ENCODE results near the gene UPK2.

UPK2 gene

DNA sequence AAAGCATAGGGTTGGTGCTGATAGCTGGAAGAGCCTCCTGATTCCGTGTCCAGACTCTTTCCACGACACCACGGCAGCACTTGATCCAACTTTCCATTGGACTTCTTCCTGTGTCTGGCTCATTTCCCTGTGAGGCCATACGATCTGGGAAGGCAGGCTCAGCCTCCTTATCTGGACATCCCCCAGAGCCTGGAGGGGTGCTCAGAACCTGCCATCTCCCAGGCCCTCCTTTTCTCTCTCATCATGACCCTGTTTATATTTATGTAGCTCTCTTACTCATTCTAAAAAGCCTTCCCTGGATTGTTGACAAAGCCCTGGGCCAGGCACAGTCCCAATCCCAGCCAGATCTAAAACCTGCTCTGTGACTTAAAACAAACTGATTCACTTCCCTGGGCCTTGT lies 22.6 kb upstream of the UPK2 start:
- TF ChIP-seq, protein P1, sequence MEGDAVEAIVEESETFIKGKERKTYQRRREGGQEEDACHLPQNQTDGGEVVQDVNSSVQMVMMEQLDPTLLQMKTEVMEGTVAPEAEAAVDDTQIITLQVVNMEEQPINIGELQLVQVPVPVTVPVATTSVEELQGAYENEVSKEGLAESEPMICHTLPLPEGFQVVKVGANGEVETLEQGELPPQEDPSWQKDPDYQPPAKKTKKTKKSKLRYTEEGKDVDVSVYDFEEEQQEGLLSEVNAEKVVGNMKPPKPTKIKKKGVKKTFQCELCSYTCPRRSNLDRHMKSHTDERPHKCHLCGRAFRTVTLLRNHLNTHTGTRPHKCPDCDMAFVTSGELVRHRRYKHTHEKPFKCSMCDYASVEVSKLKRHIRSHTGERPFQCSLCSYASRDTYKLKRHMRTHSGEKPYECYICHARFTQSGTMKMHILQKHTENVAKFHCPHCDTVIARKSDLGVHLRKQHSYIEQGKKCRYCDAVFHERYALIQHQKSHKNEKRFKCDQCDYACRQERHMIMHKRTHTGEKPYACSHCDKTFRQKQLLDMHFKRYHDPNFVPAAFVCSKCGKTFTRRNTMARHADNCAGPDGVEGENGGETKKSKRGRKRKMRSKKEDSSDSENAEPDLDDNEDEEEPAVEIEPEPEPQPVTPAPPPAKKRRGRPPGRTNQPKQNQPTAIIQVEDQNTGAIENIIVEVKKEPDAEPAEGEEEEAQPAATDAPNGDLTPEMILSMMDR (IDR thresholded peaks at IDR 0.05; ENCODE audit: insufficient read depth, missing control alignments), result no peak
- no peak for DNase-seq (ENCODE audit: insufficient read length, low spot score)
- no peak for FAIRE-seq

DNA sequence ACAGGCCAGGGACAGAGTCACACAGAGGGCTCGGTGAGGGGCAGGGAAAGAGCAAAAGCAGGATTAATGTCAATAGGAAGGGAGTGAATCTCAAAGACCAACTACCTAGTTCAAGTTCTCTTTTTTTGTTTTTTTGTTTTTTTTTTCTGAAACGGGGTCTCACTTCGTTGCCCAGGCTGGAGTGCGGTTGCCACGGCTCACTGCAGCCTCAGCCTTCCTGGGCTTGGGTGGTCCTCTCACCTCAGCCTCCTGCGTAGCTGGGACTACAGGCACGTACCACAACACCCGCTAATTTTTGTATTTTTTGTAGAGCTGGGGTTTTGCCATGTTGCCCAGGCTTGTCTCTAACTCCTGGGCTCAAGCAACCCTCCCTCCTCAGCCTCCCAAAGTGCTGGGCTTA lies 20.7 kb upstream of the UPK2 start:
- DNase-seq (ENCODE audit: insufficient read length, low spot score) (no peak), FAIRE-seq (no peak)
- TF ChIP-seq, protein P1 (IDR thresholded peaks at IDR 0.05; ENCODE audit: insufficient read depth, missing control alignments), result no peak

DNA sequence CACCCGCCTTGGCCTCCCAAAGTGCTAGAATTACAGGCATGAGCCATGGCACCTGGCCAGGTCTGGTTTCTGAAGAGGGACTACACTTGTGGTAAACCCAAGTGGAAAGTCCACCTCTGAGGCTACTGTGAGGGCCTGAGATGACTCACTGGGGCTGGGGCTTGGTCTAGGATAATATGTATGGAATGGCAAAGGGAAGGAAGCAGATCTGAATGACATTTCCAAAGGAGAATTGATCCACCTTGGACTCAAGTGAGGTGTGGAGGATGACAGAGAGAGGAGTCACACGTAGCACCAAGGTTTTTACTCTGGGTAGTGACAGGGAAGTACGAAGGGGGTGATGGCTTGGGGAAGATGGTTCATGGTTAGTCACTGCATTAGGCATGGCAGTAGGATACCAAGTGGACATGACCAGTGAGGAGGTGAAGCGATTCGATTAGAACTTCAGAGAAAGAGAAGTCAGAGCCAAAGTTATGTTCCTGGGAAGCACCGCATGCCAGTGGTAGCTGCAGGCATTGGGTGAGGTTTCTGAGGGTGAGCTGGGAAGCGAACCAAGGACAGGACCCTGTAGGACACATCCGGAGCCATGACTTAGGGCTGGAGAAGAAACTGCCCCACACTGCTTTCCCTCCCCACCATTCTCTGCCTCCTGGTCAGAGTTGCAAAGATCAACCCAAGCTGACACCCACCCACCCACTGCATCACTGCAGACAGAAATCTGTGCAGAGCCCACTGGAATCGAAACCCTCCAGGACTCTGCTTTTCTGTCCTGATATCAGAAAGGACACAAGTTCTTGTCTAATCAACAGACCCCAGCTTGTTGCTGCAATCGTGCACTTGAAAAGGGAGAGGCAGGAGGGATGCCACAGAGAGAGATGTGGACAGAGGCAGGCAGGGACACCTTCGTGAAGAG lies 17.4 kb upstream of the UPK2 start:
- no peak for DNase-seq (ENCODE audit: insufficient read length, low spot score)
- no peak for FAIRE-seq
- TF ChIP-seq, protein P1 (IDR thresholded peaks at IDR 0.05; ENCODE audit: insufficient read depth, missing control alignments), result no peak

DNA sequence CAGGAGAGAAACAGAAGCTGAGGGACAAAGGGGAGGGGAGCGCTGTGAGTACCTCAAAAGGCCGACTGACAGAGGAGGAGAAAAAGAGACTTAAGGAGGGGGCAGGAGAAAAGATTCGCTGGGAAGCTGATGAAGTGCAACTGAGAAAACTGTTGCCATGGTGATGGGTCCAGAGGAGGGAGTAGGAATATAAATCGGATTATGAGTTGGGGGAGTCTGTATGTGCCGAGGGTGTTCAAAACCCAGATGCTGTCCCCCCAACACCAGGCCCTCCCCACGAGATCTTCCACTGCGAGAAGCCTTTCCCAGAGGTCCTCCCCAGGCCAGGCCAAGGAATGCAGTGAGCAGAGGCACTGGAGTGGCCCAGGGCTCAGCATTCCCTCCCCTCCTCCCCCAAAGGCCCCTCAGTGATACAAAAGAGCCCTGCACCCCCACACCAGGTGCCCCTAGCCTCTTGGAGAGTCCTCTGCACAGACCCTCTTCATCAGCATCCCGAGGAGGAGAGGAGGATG lies 16.6 kb upstream of the UPK2 start:
- TF ChIP-seq, protein P1 (IDR thresholded peaks at IDR 0.05; ENCODE audit: insufficient read depth, missing control alignments), result no peak
- FAIRE-seq (no peak), DNase-seq (ENCODE audit: insufficient read length, low spot score) (no peak)

DNA sequence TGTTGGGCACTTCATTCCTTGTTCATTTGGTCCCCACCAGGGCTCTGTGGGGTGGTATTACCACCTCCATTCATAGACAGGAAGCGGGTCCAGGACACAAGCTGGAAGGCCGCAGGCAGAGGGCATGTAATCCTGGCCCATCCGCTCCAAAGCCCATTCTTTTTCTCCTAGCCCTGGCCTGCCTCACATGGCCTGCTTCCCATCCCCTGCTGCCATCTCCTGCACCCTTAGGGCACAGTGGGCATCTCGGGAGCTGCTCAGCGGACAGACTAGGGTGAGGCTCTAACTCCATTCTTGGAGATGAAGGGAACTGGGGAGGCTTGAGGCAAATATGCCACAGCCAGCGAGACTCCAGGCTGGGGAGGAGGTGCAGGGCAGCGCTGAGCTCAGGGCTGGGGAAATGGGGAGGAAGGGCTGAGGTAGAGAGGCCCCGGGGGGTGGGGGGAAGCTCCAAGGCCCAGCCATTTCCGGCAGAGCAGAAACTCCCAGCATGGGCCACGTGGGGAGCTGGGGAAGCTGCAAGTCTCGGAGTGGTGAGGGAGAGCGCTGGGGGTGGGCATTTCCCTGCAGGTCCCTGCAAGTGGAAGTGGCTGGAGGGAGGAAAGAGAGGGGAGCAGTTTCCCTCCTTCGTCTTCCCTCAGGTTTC lies 16.0 kb upstream of the UPK2 start:
- DNase-seq (ENCODE audit: insufficient read length, low spot score), result no peak
- TF ChIP-seq, protein P1 (IDR thresholded peaks at IDR 0.05; ENCODE audit: insufficient read depth, missing control alignments), result no peak
- FAIRE-seq, result no peak

DNA sequence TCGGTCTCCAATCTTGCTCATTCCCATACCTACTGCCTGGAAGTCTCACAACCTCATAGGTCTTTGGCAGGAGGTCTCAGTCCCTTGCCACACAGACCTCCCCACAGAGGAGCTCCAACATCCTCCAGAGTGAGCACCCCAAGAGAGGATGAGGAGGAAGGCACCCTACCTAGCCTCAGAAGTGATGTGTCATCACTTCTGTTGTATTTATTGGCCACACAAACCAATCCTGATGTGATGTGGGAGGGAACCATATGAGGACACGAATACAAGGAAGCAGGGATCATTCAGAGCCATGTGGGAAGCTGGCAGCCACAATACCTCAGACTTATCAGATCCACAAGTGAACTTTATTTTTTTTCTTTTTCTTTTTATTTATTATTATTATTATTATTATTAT lies 9.0 kb upstream of the UPK2 start:
- TF ChIP-seq, protein P1 (IDR thresholded peaks at IDR 0.05; ENCODE audit: insufficient read depth, missing control alignments), result no peak
- no peak for DNase-seq (ENCODE audit: insufficient read length, low spot score)
- no peak for FAIRE-seq

All from D721Med (cell line).